ENCODE data around the gene DEXI. TPM values are rescaled to one million over a fixed set of nuclear protein-coding genes. Genes with fewer than 3 reads are reported as not detected.
"Not testable (repeated sequence)": the region's sequence is repeated elsewhere in the genome, so short reads cannot be mapped to it uniquely, and the experiment has no call there.

DEXI gene
- total RNA-seq, 1 experiment from 2014 or later = 38.4 TPM

GRCh38 chr16:10941127-10941933 lies 938 bp downstream of the DEXI start:
- DNase-seq (ENCODE audit: low read depth) = no peak

GRCh38 chr16:10940501-10941079 lies 1.7 kb downstream of the DEXI start:
- no peak for DNase-seq (ENCODE audit: low read depth)

GRCh38 chr16:10939649-10940234 lies 2.5 kb downstream of the DEXI start:
- no peak for DNase-seq (ENCODE audit: low read depth)

GRCh38 chr16:10938796-10939648 lies 3.2 kb downstream of the DEXI start:
- no peak for DNase-seq (ENCODE audit: low read depth)

- DNase-seq (ENCODE audit: low read depth) = no peak
These were observed 3.9 kb downstream of the DEXI start for GRCh38 chr16:10938321-10938720.

GRCh38 chr16:10937068-10937859 lies 5.0 kb downstream of the DEXI start:
- DNase-seq (ENCODE audit: low read depth) = no peak

- DNase-seq (ENCODE audit: low read depth) = no peak
These were observed 5.8 kb downstream of the DEXI start for GRCh38 chr16:10936272-10936984.

- no peak for DNase-seq (ENCODE audit: low read depth)
These were observed 6.9 kb downstream of the DEXI start for GRCh38 chr16:10935226-10935915.

GRCh38 chr16:10934325-10935107 lies 7.8 kb downstream of the DEXI start:
- no peak for DNase-seq (ENCODE audit: low read depth)

- DNase-seq (ENCODE audit: low read depth) = no peak
These were observed 8.4 kb downstream of the DEXI start for GRCh38 chr16:10933865-10934264.

- DNase-seq (ENCODE audit: low read depth) = no peak
These were observed 9.1 kb downstream of the DEXI start for GRCh38 chr16:10932959-10933710.

- no peak for DNase-seq (ENCODE audit: low read depth)
These were observed 10.2 kb downstream of the DEXI start for GRCh38 chr16:10931977-10932632.

- DNase-seq (ENCODE audit: low read depth) = no peak
These were observed 11.1 kb downstream of the DEXI start for GRCh38 chr16:10931134-10931533.

- no peak for DNase-seq (ENCODE audit: low read depth)
These were observed 11.5 kb downstream of the DEXI start for GRCh38 chr16:10930755-10931093.

GRCh38 chr16:10929853-10930754 lies 12.2 kb downstream of the DEXI start:
- DNase-seq (ENCODE audit: low read depth) = no peak

GRCh38 chr16:10929097-10929496 lies 13.2 kb downstream of the DEXI start:
- DNase-seq (ENCODE audit: low read depth) = not testable (repeated sequence)

GRCh38 chr16:10927497-10928112 lies 14.7 kb downstream of the DEXI start:
- no peak for DNase-seq (ENCODE audit: low read depth)

Data from Daoy (cell line).